Measurements from ENCODE around the gene TLR9. TPM values are rescaled to one million over a fixed set of nuclear protein-coding genes. Genes with fewer than 3 reads are reported as not detected.

The TLR9 gene
- total RNA-seq, 2 donors from 2014 or later, result 0.25 to 0.27 TPM

DNA sequence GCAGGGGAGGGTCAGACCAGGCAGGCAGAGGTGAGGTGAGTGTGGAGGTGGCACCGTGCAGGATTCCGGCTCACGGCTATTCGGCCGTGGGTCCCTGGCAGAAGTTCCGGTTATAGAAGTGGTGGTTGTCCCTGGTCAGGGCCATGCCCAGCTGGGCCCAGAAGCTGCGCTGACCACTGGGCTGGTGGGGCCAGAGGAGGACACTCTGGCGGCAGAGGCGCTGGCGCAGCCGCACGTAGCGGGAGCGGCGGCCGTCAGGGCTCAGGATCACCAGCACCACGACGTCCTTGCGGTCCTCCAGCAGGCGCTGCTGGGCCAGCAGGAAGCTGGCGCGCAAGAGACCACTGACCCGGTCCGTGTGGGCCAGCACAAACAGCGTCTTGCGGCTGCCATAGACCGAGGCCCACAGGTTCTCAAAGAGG, 4.3 kb downstream of the TLR9 start:
- Histone ChIP-seq H3K27ac (no peak overlapping the region), H3K4me3 (no peak overlapping the region), H3K9ac (ENCODE audit: low read depth in 2 of 2, low read length in 2 of 2) (no peak overlapping the region), H3K36me3 (no peaks in the 10 kb centered on the region), H3K27me3 (no peaks in the 10 kb centered on the region), H3K9me3 (no peaks in the 10 kb centered on the region), H3K4me1 (peaks cover 21% of the 10 kb centered on the region)
- intact Hi-C loops (cut with DNase I), result no loop called here
- TF ChIP-seq CTCF (IDR thresholded peaks at IDR 0.05), result no peak
- DNase-seq, result no peak

GRCh38 chr3:52220380-52221026, 4.9 kb downstream of the TLR9 start:
- Histone ChIP-seq H3K4me1 (peaks cover 22% of the 10 kb centered on the region), H3K9me3 (no peaks in the 10 kb centered on the region), H3K27ac (no peak overlapping the region), H3K36me3 (no peaks in the 10 kb centered on the region), H3K4me3 (no peak overlapping the region), H3K27me3 (no peaks in the 10 kb centered on the region), H3K9ac (ENCODE audit: low read depth in 2 of 2, low read length in 2 of 2) (no peak overlapping the region)
- TF ChIP-seq CTCF (IDR thresholded peaks at IDR 0.05), result peak; percentile 93
- intact Hi-C loops (cut with DNase I), result no loop called here
- peak; percentile 88 for DNase-seq

- no peak overlapping the region for H3K27ac ChIP-seq
Measured at GRCh38 chr3:52218937-52219650, 6.4 kb downstream of the TLR9 start.

GRCh38 chr3:52218454-52218853, 7.0 kb downstream of the TLR9 start:
- H3K9ac ChIP-seq (ENCODE audit: low read depth in 2 of 2, low read length in 2 of 2), result peak overlapping the region in 1 of 2 donors; percentile 9
- no peaks in the 10 kb centered on the region for H3K36me3 ChIP-seq
- intact Hi-C loops (cut with DNase I), result loop anchor here (10.0 kb wide), 1 partner anchor 64 kb away; the partner anchor contains the start of gene POC1A
- no peak for DNase-seq
- H3K4me3 ChIP-seq, result no peak overlapping the region
- H3K4me1 ChIP-seq, result peaks cover 22% of the 10 kb centered on the region
- TF ChIP-seq CTCF (IDR thresholded peaks at IDR 0.05), result no peak
- H3K27ac ChIP-seq, result peak overlapping the region; percentile 85
- H3K9me3 ChIP-seq, result no peaks in the 10 kb centered on the region
- H3K27me3 ChIP-seq, result no peaks in the 10 kb centered on the region

More at GRCh38 chr3:52218937-52219650, 6.4 kb downstream of the TLR9 start:
- Histone ChIP-seq H3K4me1 (peaks cover 22% of the 10 kb centered on the region), H3K9ac (ENCODE audit: low read depth in 2 of 2, low read length in 2 of 2) (peak overlapping the region in 1 of 2 donors; percentile 9), H3K27me3 (no peaks in the 10 kb centered on the region), H3K4me3 (no peak overlapping the region), H3K36me3 (no peaks in the 10 kb centered on the region), H3K9me3 (no peaks in the 10 kb centered on the region)
- TF ChIP-seq CTCF (IDR thresholded peaks at IDR 0.05), result no peak
- no peak for DNase-seq
- intact Hi-C loops (cut with DNase I), result loop anchor here (10.0 kb wide), 1 partner anchor 64 kb away; the partner anchor contains the start of gene POC1A

- H3K36me3 ChIP-seq, result no peaks in the 10 kb centered on the region
- DNase-seq, result no peak
- intact Hi-C loops (cut with DNase I), result loop anchor here (10.0 kb wide), 1 partner anchor 63 kb away; the partner anchor contains the start of gene POC1A
- H3K27me3 ChIP-seq, result no peaks in the 10 kb centered on the region
- peaks cover 22% of the 10 kb centered on the region for H3K4me1 ChIP-seq
- TF ChIP-seq CTCF (IDR thresholded peaks at IDR 0.05), result no peak
- H3K27ac ChIP-seq, result peak overlapping the region; percentile 85
- H3K9me3 ChIP-seq, result no peaks in the 10 kb centered on the region
- H3K4me3 ChIP-seq, result no peak overlapping the region
- peak overlapping the region in 1 of 2 donors; percentile 7 for H3K9ac ChIP-seq (ENCODE audit: low read depth in 2 of 2, low read length in 2 of 2)
Measured at GRCh38 chr3:52218026-52218425, 7.4 kb downstream of the TLR9 start.
